WTC11 (cell line): ENCODE data around the gene ARHGAP15. TPM values are rescaled to one million over a fixed set of nuclear protein-coding genes. Genes with fewer than 3 reads are reported as not detected.

ENCODE experiments used
- ATAC-seq: fragments of 200-7000 bp; cut with Tn5 transposase; 2 replicates; pipeline ENCODE4 v1.10.0; 2021; ENCODE audit warnings: mild to moderate bottlenecking, moderate library complexity
- CTCF ChIA-PET: fragments of 300-600 bp; sonication (Branson Sonifier 250); formaldehyde crosslinking; loops from one replicate; lab custom pipeline; 2021; ENCODE audit warnings: antibody characterized with exemption; lab: Charles Lee
- POLR2A ChIA-PET: fragments of 350-600 bp; sonication (Branson Sonifier 250); formaldehyde crosslinking; loops from one replicate; lab custom pipeline; 2021; ENCODE audit warnings: antibody characterized with exemption; lab: Charles Lee
- DNase-seq: peaks from one replicate; pipeline ENCODE4 v3.0.0; 2021; ENCODE audit warnings: low spot score
- H3K27ac Mint-ChIP-seq: 2 replicates; pipeline ENCODE4 v1.8.0; 2021; ENCODE audit warnings: mixed read lengths
- H3K27me3 Mint-ChIP-seq: 2 replicates; pipeline ENCODE4 v1.8.0; 2021; ENCODE audit warnings: low read depth, mild to moderate bottlenecking, moderate library complexity, mixed read lengths
- H3K36me3 Mint-ChIP-seq: 2 replicates; pipeline ENCODE4 v1.8.0; 2021; ENCODE audit warnings: mixed read lengths
- H3K4me1 Mint-ChIP-seq: 2 replicates; pipeline ENCODE4 v1.8.0; 2022; ENCODE audit warnings: mixed read lengths
- H3K4me3 Mint-ChIP-seq: 2 replicates; pipeline ENCODE4 v1.8.0; 2021; ENCODE audit warnings: mild to moderate bottlenecking, moderate library complexity, mixed read lengths
- H3K9me3 Mint-ChIP-seq: 2 replicates; pipeline ENCODE4 v1.8.0; 2021; ENCODE audit warnings: mixed read lengths
- CREB1 ChIP-seq: sonication (generic); formaldehyde crosslinking; IDR thresholded peaks from 2 replicates; pipeline ENCODE4 v1.8.0; 2023; ENCODE audit warnings: mild to moderate bottlenecking, missing genetic modification reagents
- FOXJ3 ChIP-seq: sonication (generic); formaldehyde crosslinking; IDR thresholded peaks from 2 replicates; pipeline ENCODE4 v1.9.0; 2021; ENCODE audit warnings: missing genetic modification reagents, mild to moderate bottlenecking, borderline replicate concordance
- FOXK1 ChIP-seq: sonication (generic); formaldehyde crosslinking; IDR thresholded peaks from 2 replicates; pipeline ENCODE4 v1.8.0; 2022; ENCODE audit warnings: mild to moderate bottlenecking, moderate library complexity, missing genetic modification reagents
- NFATC4 ChIP-seq: fragments of 250-450 bp; sonication (Bioruptor Pico); IDR thresholded peaks from 2 replicates; pipeline ENCODE4 v1.9.0; 2021; ENCODE audit warnings: mild to moderate bottlenecking
- PRRX2 ChIP-seq: fragments of 250-450 bp; sonication (Bioruptor Pico); IDR thresholded peaks from 2 replicates; pipeline ENCODE4 v1.8.0; 2021; ENCODE audit warnings: mild to moderate bottlenecking
- SMAD3 ChIP-seq: sonication (generic); formaldehyde crosslinking; IDR thresholded peaks from 2 replicates; pipeline ENCODE4 v1.8.0; 2022; ENCODE audit warnings: missing genetic modification reagents, mild to moderate bottlenecking, borderline replicate concordance
- SMAD4 ChIP-seq: sonication (generic); formaldehyde crosslinking; IDR thresholded peaks from 2 replicates; pipeline ENCODE4 v1.8.0; 2022; ENCODE audit warnings: mild to moderate bottlenecking, missing genetic modification reagents
- ZNF121 ChIP-seq: sonication (generic); formaldehyde crosslinking; IDR thresholded peaks from 2 replicates; pipeline ENCODE4 v1.8.0; 2023; ENCODE audit warnings: missing genetic modification reagents
- ZNF317 ChIP-seq: sonication (generic); formaldehyde crosslinking; IDR thresholded peaks from 2 replicates; pipeline ENCODE4 v1.8.1; 2023; ENCODE audit warnings: low read depth, mild to moderate bottlenecking, moderate library complexity, missing genetic modification reagents, borderline replicate concordance
- ZNF423 ChIP-seq: fragments of 250-450 bp; sonication (Bioruptor Pico); IDR thresholded peaks from 2 replicates; pipeline ENCODE4 v2.1.2; 2022; ENCODE audit warnings: mild to moderate bottlenecking, moderate library complexity
- ZNF671 ChIP-seq: fragments of 250-450 bp; sonication (Bioruptor Pico); IDR thresholded peaks from 2 replicates; pipeline ENCODE4 v1.8.0; 2021; ENCODE audit warnings: mild to moderate bottlenecking
- total RNA-seq: library from RNA; stranded (reverse); gene quantifications from 3 replicates; pipeline ENCODE4 v1.2.3, GENCODE V29; 2021
- TF ChIP-seq, protein P1 (sequence below): sonication (generic); formaldehyde crosslinking; IDR thresholded peaks from 2 replicates; pipeline ENCODE4 v1.8.0; 2022; ENCODE audit warnings: mild to moderate bottlenecking, missing genetic modification reagents
- TF ChIP-seq, protein P2 (sequence below): sonication (generic); formaldehyde crosslinking; IDR thresholded peaks from 2 replicates; pipeline ENCODE4 v1.8.1; 2022; ENCODE audit warnings: mild to moderate bottlenecking, moderate library complexity, missing genetic modification reagents
- TF ChIP-seq, protein P3 (sequence below): sonication (generic); formaldehyde crosslinking; IDR thresholded peaks from 2 replicates; pipeline ENCODE4 v1.8.1; 2023; ENCODE audit warnings: mild to moderate bottlenecking, missing genetic modification reagents
- TF ChIP-seq, protein P4 (sequence below): sonication (generic); formaldehyde crosslinking; conservative IDR thresholded peaks from 2 replicates; pipeline ENCODE4 v1.8.1; 2023; ENCODE audit warnings: mild to moderate bottlenecking, low read depth, missing genetic modification reagents, moderate library complexity
- TF ChIP-seq, protein P5 (sequence below): sonication (generic); formaldehyde crosslinking; IDR thresholded peaks from 2 replicates; pipeline ENCODE4 v1.8.1; 2022; ENCODE audit warnings: mild to moderate bottlenecking, missing genetic modification reagents, moderate library complexity, borderline replicate concordance
- TF ChIP-seq, protein P6 (sequence below): sonication (generic); formaldehyde crosslinking; IDR thresholded peaks from 2 replicates; pipeline ENCODE4 v1.8.1; 2023; ENCODE audit warnings: mild to moderate bottlenecking, missing genetic modification reagents, borderline replicate concordance
- TF ChIP-seq, protein P7 (sequence below): fragments of 250-450 bp; sonication (Bioruptor Pico); IDR thresholded peaks from 2 replicates; pipeline ENCODE4 v1.9.0; 2021; ENCODE audit warnings: mild to moderate bottlenecking
- TF ChIP-seq, protein P8 (sequence below): sonication (generic); formaldehyde crosslinking; IDR thresholded peaks from 2 replicates; pipeline ENCODE4 v1.8.1; 2022; ENCODE audit warnings: low read depth, mild to moderate bottlenecking, moderate library complexity, missing genetic modification reagents, borderline replicate concordance

ARHGAP15 gene
- total RNA-seq, 1 experiment from 2014 or later: 0.28 TPM

DNA sequence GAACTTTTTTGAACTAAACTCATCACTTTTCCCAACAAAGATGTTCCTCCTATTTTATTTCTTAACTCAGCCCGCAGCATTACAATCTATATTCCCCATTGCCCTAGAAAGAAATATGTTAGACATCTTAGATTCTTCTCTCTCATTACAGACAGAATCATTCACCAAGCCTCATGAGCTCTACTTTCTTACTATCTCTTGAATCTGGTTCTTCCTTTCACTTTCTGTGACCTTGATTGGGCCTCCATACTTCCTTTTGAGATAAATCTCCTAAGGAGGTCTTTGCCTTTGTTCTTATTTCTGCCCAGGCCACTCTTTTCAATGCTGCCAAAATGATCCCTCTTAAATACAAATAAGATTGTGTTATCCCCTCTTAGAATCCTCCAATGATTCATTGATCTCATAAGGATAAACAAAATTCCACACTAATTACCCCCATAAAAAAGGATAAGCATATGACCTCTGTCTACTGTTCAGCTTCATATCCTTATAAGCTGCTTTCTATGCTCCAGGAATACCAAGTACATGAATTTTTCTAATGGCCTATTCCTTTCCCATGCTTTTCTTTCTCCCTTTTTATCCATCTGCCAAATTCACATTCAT lies 400.0 kb downstream of the ARHGAP15 start:
- ATAC-seq: no peak
- Mint-ChIP-seq H3K4me1 (peaks cover 15% of the 10 kb centered on the region), H3K36me3 (no peaks in the 10 kb centered on the region), H3K9me3 (no peaks in the 10 kb centered on the region), H3K27me3 (no peaks in the 10 kb centered on the region), H3K4me3 (no peak overlapping the region), H3K27ac (no peak overlapping the region)
- DNase-seq: no peak
- TF ChIP-seq, protein P1, sequence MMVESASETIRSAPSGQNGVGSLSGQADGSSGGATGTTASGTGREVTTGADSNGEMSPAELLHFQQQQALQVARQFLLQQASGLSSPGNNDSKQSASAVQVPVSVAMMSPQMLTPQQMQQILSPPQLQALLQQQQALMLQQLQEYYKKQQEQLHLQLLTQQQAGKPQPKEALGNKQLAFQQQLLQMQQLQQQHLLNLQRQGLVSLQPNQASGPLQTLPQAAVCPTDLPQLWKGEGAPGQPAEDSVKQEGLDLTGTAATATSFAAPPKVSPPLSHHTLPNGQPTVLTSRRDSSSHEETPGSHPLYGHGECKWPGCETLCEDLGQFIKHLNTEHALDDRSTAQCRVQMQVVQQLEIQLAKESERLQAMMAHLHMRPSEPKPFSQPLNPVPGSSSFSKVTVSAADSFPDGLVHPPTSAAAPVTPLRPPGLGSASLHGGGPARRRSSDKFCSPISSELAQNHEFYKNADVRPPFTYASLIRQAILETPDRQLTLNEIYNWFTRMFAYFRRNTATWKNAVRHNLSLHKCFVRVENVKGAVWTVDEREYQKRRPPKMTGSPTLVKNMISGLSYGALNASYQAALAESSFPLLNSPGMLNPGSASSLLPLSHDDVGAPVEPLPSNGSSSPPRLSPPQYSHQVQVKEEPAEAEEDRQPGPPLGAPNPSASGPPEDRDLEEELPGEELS: no peak
- TF ChIP-seq PRRX2 (CRISPR knock-in tag) (no peak), SMAD3 (CRISPR knock-in tag) (no peak), FOXK1 (CRISPR knock-in tag) (no peak), NFATC4 (CRISPR knock-in tag) (no peak), ZNF423 (CRISPR knock-in tag) (no peak), ZNF317 (CRISPR knock-in tag) (no peak), ZNF671 (CRISPR knock-in tag) (no peak), FOXJ3 (CRISPR knock-in tag) (no peak), CREB1 (no peak)
- TF ChIP-seq, protein P2, sequence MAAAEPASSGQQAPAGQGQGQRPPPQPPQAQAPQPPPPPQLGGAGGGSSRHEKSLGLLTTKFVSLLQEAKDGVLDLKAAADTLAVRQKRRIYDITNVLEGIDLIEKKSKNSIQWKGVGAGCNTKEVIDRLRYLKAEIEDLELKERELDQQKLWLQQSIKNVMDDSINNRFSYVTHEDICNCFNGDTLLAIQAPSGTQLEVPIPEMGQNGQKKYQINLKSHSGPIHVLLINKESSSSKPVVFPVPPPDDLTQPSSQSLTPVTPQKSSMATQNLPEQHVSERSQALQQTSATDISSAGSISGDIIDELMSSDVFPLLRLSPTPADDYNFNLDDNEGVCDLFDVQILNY (CRISPR knock-in tag): no peak
- TF ChIP-seq, protein P3, sequence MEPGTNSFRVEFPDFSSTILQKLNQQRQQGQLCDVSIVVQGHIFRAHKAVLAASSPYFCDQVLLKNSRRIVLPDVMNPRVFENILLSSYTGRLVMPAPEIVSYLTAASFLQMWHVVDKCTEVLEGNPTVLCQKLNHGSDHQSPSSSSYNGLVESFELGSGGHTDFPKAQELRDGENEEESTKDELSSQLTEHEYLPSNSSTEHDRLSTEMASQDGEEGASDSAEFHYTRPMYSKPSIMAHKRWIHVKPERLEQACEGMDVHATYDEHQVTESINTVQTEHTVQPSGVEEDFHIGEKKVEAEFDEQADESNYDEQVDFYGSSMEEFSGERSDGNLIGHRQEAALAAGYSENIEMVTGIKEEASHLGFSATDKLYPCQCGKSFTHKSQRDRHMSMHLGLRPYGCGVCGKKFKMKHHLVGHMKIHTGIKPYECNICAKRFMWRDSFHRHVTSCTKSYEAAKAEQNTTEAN (CRISPR knock-in tag): no peak
- POLR2A ChIA-PET: no interaction called here
- CTCF ChIA-PET: no interaction called here

DNA sequence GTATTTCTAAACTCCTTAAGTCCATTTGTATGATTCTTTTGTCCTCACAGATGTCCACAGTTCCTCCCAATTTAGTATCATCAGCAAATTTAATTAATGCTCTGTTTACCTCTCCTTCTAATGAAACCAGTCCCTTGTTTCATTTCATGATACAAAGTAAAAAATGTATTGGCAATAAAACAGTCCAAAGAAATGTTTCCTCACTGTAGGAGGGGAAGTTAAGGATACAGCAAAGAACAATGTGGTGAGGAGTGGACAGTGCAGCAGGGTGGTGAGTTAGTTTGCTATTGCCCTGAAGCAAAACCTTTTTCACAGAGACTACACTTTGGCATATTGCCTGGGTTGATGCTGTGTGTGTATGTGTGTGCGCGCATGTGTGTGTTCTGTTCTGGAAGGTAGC lies 401.5 kb downstream of the ARHGAP15 start:
- ATAC-seq (no peak), DNase-seq (no peak)
- H3K4me3 Mint-ChIP-seq: no peak overlapping the region
- no peak overlapping the region for H3K27ac Mint-ChIP-seq
- CTCF ChIA-PET: no interaction called here
- POLR2A ChIA-PET: no interaction called here
- peaks cover 5% of the 10 kb centered on the region for H3K4me1 Mint-ChIP-seq
- H3K36me3 Mint-ChIP-seq: no peaks in the 10 kb centered on the region
- H3K9me3 Mint-ChIP-seq: no peaks in the 10 kb centered on the region
- no peaks in the 10 kb centered on the region for H3K27me3 Mint-ChIP-seq
- TF ChIP-seq, protein P4, sequence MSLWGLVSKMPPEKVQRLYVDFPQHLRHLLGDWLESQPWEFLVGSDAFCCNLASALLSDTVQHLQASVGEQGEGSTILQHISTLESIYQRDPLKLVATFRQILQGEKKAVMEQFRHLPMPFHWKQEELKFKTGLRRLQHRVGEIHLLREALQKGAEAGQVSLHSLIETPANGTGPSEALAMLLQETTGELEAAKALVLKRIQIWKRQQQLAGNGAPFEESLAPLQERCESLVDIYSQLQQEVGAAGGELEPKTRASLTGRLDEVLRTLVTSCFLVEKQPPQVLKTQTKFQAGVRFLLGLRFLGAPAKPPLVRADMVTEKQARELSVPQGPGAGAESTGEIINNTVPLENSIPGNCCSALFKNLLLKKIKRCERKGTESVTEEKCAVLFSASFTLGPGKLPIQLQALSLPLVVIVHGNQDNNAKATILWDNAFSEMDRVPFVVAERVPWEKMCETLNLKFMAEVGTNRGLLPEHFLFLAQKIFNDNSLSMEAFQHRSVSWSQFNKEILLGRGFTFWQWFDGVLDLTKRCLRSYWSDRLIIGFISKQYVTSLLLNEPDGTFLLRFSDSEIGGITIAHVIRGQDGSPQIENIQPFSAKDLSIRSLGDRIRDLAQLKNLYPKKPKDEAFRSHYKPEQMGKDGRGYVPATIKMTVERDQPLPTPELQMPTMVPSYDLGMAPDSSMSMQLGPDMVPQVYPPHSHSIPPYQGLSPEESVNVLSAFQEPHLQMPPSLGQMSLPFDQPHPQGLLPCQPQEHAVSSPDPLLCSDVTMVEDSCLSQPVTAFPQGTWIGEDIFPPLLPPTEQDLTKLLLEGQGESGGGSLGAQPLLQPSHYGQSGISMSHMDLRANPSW (CRISPR knock-in tag): no peak
- TF ChIP-seq, protein P5, sequence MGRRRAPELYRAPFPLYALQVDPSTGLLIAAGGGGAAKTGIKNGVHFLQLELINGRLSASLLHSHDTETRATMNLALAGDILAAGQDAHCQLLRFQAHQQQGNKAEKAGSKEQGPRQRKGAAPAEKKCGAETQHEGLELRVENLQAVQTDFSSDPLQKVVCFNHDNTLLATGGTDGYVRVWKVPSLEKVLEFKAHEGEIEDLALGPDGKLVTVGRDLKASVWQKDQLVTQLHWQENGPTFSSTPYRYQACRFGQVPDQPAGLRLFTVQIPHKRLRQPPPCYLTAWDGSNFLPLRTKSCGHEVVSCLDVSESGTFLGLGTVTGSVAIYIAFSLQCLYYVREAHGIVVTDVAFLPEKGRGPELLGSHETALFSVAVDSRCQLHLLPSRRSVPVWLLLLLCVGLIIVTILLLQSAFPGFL (CRISPR knock-in tag): no peak
- no peak for TF ChIP-seq SMAD4 (CRISPR knock-in tag)
- TF ChIP-seq, protein P6, sequence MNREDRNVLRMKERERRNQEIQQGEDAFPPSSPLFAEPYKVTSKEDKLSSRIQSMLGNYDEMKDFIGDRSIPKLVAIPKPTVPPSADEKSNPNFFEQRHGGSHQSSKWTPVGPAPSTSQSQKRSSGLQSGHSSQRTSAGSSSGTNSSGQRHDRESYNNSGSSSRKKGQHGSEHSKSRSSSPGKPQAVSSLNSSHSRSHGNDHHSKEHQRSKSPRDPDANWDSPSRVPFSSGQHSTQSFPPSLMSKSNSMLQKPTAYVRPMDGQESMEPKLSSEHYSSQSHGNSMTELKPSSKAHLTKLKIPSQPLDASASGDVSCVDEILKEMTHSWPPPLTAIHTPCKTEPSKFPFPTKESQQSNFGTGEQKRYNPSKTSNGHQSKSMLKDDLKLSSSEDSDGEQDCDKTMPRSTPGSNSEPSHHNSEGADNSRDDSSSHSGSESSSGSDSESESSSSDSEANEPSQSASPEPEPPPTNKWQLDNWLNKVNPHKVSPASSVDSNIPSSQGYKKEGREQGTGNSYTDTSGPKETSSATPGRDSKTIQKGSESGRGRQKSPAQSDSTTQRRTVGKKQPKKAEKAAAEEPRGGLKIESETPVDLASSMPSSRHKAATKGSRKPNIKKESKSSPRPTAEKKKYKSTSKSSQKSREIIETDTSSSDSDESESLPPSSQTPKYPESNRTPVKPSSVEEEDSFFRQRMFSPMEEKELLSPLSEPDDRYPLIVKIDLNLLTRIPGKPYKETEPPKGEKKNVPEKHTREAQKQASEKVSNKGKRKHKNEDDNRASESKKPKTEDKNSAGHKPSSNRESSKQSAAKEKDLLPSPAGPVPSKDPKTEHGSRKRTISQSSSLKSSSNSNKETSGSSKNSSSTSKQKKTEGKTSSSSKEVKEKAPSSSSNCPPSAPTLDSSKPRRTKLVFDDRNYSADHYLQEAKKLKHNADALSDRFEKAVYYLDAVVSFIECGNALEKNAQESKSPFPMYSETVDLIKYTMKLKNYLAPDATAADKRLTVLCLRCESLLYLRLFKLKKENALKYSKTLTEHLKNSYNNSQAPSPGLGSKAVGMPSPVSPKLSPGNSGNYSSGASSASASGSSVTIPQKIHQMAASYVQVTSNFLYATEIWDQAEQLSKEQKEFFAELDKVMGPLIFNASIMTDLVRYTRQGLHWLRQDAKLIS: no peak
- TF ChIP-seq ZNF121: no peak
- TF ChIP-seq, protein P7, sequence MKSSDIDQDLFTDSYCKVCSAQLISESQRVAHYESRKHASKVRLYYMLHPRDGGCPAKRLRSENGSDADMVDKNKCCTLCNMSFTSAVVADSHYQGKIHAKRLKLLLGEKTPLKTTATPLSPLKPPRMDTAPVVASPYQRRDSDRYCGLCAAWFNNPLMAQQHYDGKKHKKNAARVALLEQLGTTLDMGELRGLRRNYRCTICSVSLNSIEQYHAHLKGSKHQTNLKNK (CRISPR knock-in tag): no peak
- TF ChIP-seq, protein P8, sequence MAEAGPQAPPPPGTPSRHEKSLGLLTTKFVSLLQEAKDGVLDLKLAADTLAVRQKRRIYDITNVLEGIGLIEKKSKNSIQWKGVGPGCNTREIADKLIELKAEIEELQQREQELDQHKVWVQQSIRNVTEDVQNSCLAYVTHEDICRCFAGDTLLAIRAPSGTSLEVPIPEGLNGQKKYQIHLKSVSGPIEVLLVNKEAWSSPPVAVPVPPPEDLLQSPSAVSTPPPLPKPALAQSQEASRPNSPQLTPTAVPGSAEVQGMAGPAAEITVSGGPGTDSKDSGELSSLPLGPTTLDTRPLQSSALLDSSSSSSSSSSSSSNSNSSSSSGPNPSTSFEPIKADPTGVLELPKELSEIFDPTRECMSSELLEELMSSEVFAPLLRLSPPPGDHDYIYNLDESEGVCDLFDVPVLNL (CRISPR knock-in tag): no peak
